ENCODE data around the gene ZFYVE28.

The ZFYVE28 gene

DNA sequence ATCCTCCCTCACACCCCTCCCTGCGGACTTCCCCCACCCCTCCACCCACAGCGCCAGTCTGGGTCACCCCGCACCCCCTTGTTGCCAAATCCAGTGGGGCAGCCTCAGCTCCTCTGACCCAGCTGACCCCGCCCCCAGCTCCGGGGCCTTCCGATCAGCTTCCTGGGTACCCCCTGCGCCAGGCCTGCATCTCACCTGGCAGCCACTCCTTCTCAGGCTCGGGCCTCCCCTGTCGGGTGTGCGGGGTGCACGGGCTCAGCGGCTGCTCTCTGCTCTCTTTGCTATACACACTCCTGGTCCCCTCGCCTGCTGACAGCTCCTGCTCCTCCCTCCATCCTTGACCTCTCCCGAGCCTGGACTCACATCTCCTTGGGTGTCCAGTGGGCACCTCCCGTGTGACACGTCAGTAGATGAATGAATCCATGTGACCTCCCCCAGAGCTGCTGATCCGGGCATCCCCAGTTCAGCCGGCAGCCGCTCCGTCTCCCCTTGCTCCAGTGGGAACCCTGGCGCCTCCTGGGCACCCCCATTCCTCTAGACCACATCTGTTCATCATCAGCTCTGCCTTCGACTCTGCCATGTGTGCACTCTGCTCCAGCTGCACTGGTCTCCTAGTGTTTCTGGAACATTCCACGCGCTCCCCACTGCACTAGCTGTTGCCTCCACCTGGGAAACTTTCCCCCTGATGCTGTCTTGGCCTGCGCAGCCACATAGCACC lies 10.2 kb upstream of the ZFYVE28 start:
- no peak for DNase-seq (ENCODE audit: low read depth)

DNA sequence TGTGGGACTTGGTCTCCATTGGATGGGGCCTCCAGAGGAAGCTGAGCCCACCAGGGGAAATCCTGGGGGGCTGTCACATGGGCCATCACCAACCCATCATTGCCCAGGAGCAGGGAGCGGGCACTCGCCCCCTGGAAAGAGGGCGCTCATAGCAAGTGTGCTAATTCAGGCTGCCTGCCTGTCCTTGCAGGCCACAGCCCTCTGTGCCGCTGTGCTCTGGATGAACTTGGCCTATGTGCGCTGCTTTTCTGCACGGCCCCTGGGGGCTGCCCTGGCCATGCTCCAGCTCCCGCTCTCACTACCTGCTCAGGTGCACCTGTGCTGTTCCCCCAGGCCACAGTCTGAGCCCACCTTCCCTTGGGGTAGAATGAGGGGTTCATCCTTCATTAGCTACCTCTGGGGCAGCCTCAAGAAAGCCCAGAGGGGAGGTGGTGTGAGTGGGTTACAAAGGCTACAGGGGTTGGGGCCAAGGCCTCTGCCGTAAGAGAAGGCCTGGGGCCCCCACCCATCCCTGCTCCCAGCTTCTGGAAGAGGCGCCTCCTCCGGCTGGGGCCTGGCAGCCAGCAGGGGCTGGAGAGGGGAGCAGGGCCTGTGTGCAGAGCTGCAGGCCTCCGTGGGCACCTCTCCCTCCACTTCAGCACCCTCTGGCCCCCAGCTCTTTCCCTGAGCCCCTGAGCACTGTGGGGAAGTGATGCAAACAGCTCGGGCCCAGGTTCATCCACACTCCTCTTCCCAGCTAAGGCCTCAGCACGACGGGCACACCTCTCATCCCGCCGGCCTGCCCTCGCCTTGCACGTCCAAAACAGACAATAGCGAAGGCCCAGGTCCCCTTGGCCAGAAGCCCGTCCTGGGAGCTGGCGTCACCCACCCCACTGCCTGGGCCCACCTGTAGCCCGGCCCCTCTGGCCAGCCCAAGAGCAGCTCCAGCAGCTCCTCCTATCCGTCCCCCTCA lies 9.2 kb upstream of the ZFYVE28 start:
- DNase-seq (ENCODE audit: low read depth) = no peak

DNA sequence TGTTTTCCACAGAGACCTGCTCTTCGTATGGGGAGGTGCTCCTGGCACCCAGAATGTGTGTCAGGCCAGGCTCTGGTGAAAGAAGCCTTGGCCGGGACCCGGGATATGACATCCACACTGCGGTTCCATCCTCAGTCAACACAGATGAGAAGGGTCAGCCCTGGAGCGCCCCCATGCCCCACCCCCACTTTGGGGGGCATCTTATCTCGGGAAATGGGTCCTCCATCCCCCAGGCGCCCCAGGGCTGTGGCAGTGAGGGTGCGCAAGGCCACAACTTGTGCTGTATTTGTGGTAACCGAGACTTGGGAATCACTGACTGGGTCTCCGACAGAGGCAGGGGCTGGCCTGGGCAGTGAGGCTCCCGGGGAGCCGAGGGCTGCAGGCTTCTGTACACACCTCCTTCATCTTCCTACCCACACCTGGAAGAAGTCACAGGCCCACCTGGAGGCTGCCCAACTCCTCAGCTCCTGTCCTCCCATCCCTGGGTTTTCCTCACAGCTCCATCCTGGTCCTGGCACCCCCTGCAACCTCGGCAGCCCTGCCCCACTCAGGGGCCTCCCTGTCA lies 8.3 kb upstream of the ZFYVE28 start:
- DNase-seq (ENCODE audit: low read depth) = no peak

DNA sequence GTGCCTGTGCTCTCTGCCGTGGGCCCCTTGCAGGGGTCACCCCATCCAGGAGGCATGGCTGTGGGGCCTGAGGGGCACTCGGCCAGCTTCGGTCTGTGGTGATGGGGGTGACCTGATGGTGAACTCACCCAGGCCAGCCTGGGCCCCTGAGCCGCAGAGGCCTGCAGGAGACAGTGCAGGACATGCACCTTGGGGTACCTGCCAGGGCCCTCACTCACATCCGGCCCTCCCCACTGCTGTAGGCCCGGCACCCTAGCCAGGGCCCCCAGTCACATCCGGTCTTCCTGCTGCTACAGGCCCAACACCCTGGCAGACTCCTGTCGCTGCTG lies 7.6 kb upstream of the ZFYVE28 start:
- DNase-seq (ENCODE audit: low read depth) = no peak

- DNase-seq (ENCODE audit: low read depth) = no peak
These were observed 7.1 kb upstream of the ZFYVE28 start for GRCh38 chr4:2425386-2426068.

- DNase-seq (ENCODE audit: low read depth) = no peak
These were observed 6.1 kb upstream of the ZFYVE28 start for GRCh38 chr4:2424581-2424980.

GRCh38 chr4:2423695-2424094 lies 5.2 kb upstream of the ZFYVE28 start:
- no peak for DNase-seq (ENCODE audit: low read depth)

DNA sequence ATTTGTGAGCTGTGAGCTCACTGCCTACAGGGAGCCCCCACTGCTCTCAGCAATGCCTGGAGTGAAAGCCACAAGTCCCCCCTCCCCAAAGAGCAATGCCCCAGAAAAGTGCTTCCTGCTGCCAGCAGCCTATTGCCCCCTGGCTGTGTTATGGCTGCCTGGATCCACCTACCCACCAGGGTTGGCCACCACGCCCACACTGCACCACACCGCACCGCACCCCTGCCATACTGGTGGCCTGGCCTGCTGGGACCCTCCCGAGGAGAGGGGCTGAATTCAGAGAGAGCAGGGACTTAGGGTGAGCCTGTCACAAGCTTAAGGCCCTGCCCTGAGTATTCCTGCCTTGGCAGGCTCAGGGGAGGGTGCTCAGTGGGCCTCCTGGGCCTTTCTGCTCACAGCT lies 4.6 kb upstream of the ZFYVE28 start:
- no peak for DNase-seq (ENCODE audit: low read depth)

DNA sequence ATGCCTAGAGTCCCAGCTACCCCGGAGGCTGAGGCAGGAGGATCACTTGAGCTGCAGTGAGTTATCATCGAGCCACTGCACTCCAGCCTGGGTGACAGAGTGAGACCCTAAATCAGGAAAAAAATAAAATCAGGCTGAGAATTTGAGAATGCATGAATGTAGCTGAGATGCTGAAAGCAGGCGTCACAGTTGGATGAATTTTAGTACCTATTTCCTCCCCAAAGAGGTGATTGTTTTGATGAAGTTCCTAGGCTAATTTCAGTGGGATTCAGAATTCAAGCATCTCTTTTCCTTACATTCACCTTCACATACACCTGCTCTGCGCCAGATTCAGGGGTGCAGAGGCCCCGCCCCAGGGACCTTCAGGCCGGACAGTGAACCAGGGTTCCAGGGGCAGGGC lies 3.5 kb upstream of the ZFYVE28 start:
- no peak for DNase-seq (ENCODE audit: low read depth)

DNA sequence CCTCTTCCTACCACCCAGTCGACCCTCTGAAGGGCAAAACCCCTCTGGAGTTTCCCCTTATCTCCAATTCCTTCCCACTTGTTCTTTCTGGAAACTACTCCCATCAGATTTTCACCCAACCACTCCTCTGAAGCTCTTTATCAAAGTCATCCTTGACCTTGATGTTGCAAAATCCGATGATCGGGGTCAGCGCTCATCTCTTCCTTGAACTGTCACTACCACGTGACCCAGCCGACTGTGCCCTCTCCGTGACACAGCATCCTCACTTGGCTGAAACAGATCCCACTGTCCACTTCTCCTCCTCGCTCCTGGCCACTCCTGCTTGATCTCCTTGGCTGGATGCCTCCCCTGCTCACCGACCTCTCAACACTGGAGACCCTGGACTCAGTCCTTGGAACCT lies 1.4 kb upstream of the ZFYVE28 start:
- DNase-seq (ENCODE audit: low read depth) = no peak

DNA sequence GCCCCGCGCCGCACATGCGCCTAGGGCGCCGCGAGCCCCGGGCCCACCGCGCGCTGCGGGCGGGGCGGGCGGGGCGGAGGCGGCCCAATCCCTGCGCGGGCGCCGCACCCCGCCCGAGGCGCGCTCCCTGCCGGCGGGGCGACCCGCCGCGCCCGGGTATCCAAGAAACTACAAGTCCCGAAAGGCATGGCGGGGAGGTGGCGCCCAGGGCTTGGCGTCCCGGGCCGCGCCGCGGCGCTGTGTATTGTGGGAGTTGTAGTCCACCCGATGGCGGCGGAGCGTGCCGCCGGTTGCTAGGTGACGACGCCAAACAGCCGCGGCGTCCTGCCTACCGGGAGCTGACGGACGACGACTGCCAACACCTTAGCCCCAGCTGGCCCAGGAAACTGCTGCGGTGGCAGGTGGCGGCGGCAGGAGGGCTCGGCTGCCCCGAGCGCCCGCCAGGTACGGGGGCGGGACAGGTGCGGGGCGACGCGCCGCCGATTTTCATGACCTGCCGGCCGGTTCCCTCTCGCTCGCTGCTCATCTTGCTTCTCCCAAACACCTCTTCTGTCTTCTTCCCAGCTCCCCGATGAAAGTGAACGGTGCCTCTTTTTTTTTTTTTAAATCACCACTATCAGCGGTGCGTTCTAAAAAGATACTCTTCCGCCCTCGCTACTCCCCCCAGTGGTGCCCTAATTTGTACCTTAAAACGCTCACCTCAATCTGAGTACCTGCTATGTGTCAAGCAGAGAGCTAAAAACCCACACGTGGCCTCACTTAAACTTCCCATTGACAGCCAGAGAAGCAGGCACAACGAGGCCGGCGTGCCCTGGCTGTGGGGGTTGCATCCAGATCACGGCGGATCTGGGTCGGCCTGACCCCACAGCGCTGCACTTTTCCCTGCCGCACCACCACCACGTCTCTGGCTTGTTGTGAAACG lies 466 bp upstream of the ZFYVE28 start, which contains the start of gene CFAP99:
Gene CFAP99 (plus strand): TSS at position 306 of the 922 bp plus-strand sequence.
- peak; percentile 93 for DNase-seq (ENCODE audit: low read depth)

DNA sequence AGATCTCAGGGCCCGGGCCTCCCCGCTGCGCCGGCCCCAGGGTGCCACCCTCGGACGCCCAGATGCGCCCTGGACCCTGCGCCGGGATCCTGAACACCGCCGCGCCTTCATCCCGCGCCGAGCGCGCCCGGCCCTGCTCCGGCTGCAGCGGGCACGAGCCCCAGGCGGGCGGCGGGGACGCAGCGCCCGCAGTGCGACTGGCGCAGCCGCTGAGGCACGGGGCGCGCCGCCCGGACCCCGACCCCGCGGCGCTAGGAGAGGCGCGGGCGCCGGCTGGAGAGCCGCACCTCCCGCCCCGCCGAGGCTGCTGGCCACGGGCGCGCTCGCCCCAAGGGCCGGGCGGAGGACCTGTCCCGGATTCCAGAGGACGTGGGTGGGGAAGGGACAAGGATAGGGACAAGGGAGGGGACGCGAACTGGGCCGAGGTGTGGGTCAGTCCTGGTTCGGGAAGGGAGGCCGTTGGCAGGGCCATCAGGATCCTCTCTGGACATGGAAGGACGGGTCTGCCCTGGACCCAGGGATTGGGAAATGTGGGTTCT lies 1.1 kb downstream of the ZFYVE28 start:
- DNase-seq (ENCODE audit: low read depth) = no peak

- DNase-seq (ENCODE audit: low read depth) = no peak
These were observed 1.8 kb downstream of the ZFYVE28 start for GRCh38 chr4:2416564-2417225.

DNA sequence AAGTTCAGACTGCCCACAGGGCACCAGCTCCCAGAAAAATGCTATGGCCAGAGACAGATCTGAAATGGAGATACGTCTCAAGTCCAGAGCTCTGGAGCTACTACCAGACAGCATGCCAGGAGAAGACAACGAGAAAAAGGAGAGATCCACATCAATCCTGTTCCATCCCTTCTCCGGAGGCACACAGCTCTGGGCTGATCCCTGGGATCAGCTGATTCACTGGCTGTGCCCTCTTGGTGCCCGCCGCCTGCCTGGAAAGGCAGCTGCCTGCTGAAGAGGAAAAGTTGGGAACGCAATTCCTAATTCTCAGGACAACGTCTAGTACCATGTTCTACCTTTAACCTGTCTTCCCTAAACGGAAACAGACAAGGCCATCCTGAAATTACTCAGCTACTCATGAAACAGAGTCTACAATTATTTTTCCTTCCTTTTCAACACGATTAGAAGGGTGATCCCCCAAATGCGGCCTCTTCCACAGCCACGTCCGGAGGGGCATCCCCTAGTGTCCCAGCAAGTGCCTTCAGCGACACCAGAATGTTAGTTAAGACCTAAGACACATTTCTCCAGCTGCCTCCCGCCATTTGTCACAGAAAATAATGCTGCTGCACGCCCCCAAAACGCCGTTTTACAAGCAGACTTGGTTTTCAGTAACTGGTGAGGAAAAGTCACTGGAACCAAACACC lies 2.4 kb downstream of the ZFYVE28 start:
- DNase-seq (ENCODE audit: low read depth) = no peak

GRCh38 chr4:2415213-2415612 lies 3.2 kb downstream of the ZFYVE28 start:
- no peak for DNase-seq (ENCODE audit: low read depth)

DNA sequence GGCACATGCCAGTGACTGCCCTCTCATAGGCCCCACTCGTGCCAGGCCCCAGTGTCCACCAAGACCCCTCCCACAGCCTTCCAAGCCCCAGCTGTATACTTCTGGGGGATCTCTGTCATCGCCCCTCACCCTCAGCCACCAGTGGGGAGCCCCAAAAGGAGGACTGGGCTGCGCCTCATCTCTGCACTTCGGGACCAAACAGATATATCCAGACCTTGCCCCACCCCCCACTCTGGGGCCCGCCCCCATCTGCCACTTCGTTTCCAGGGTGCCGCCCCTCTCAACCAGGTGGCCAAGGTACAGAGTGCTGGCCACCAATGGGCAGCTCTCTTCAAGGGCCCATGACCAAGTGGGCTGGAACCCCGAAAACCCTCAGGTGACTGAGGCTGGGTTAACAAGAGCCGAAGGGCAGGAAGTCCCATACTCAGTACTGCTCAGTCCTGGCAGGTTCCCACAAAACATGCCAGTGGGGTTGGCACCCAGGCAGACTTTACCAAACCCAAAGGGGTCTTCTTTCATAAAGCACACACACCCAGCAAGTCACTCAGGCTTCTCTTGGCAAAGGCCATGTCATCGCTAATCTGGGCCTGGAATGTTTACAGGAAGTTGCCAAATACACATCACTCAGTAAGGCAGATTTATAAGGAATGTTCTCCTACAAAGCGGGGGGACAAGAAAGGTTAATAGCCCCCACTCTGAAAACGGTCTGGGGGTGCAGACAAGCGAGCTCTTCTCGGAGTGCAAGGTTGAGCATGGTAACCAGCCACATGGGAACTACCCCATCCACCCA lies 4.4 kb downstream of the ZFYVE28 start:
- no peak for DNase-seq (ENCODE audit: low read depth)

- DNase-seq (ENCODE audit: low read depth) = peak; percentile 66
These were observed 5.3 kb downstream of the ZFYVE28 start for GRCh38 chr4:2412885-2413716.

DNA sequence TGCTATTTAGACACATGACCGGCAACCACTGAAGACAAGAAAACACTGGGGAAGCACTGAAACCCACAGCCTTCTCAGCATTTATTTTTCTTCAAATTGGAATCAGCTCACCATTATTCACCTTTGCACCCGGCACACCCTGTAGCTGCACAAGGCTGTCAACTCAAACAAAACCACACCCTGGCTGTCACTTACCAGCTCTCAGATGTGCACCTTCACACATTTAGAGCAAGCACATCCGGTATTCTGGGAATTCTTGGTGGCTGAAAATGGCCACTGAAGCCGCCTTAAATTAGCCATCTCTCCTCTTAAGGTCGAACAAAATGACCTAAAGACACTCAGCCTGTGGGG lies 5.9 kb downstream of the ZFYVE28 start:
- peak; percentile 36 for DNase-seq (ENCODE audit: low read depth)
